ENCODE data around the gene LACTBL1.

Gene LACTBL1

GRCh38 chr1:22930240-22930912 is 42.3 kb downstream of the LACTBL1 start:
- DNase-seq (ENCODE audit: low read depth), result peak; percentile 57
- TF ChIP-seq CTCF (IDR thresholded peaks at IDR 0.05; ENCODE audit: low read depth, low read length) (peak; percentile 81), MYC (IDR thresholded peaks at IDR 0.05; ENCODE audit: low read depth, low read length) (no peak), MAX (IDR thresholded peaks at IDR 0.05; ENCODE audit: low read depth, low read length) (no peak)
- H3K4me3 ChIP-seq (ENCODE audit: low read depth, low read length), result no peak overlapping the region

GRCh38 chr1:22925111-22925510 is 47.6 kb downstream of the LACTBL1 start:
- no peak for TF ChIP-seq CTCF (IDR thresholded peaks at IDR 0.05; ENCODE audit: low read depth, low read length)
- no peak for TF ChIP-seq MYC (IDR thresholded peaks at IDR 0.05; ENCODE audit: low read depth, low read length)
- no peak for TF ChIP-seq POLR2A (IDR thresholded peaks at IDR 0.05; ENCODE audit: extremely low read depth, insufficient read length)
- no peak for TF ChIP-seq MAX (IDR thresholded peaks at IDR 0.05; ENCODE audit: low read depth, low read length)
- DNase-seq (ENCODE audit: low read depth), result no peak
- no peak overlapping the region for H3K4me3 ChIP-seq (ENCODE audit: low read depth, low read length)

DNA sequence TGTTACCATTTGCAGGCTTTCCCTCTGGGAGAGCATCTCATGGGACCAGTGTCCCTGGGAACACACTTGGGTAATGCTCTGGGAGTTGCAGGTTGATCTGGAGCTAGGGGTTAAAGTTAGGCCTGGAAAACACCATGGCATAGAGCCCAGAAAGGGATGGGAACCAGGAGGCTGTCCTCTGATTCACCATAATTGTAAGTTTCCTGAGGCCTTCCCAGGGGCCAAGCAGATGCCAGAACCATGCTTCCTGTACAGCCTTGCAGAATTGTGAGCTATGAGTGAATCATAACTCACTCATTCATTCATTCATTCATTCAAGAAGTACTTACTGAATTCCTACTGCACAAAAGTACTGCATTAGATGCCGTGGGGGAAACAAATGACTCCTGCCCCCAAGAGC is 50.0 kb downstream of the LACTBL1 start:
- DNase-seq (ENCODE audit: low read depth), result no peak
- H3K4me3 ChIP-seq (ENCODE audit: low read depth, low read length), result no peak overlapping the region
- TF ChIP-seq POLR2A (IDR thresholded peaks at IDR 0.05; ENCODE audit: extremely low read depth, insufficient read length) (no peak), MYC (IDR thresholded peaks at IDR 0.05; ENCODE audit: low read depth, low read length) (no peak), CTCF (IDR thresholded peaks at IDR 0.05; ENCODE audit: low read depth, low read length) (no peak), MAX (IDR thresholded peaks at IDR 0.05; ENCODE audit: low read depth, low read length) (no peak)

DNA sequence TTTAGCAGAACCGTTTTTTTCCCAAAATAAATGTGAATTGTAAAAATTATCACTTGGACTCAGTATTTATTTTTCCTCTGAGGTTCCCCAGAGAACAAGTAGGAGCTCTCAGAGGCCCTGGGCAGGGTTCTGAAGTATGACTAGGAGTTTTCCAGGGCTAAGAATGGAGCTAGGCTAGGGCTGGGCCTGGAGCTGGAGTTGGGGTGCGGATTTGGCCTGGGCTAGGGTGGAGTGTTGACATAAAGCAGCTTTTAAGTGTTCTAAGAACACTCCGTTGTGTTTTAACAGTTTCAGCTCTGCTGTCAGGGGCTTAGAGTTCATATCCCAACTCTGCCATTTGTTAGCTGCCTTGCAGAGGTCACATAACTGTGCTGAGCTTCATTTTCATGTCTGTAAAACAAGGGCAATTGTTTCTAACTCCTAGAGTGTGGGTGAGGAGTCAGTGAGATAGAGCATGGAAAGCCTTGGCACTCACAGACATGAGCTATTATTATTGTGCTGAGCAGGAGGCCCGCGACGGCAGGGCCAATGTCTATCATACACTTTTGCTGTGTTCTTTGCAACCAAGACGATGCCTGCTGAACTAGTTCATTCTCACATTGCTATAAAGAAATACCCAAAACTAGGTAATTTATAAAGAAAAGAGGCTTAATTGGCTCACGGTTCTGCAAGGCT is 51.1 kb downstream of the LACTBL1 start:
- no peak for DNase-seq (ENCODE audit: low read depth)
- TF ChIP-seq MAX (IDR thresholded peaks at IDR 0.05; ENCODE audit: low read depth, low read length), result no peak
- TF ChIP-seq CTCF (IDR thresholded peaks at IDR 0.05; ENCODE audit: low read depth, low read length), result no peak
- no peak for TF ChIP-seq POLR2A (IDR thresholded peaks at IDR 0.05; ENCODE audit: extremely low read depth, insufficient read length)
- TF ChIP-seq MYC (IDR thresholded peaks at IDR 0.05; ENCODE audit: low read depth, low read length), result no peak
- no peak overlapping the region for H3K4me3 ChIP-seq (ENCODE audit: low read depth, low read length)

DNA sequence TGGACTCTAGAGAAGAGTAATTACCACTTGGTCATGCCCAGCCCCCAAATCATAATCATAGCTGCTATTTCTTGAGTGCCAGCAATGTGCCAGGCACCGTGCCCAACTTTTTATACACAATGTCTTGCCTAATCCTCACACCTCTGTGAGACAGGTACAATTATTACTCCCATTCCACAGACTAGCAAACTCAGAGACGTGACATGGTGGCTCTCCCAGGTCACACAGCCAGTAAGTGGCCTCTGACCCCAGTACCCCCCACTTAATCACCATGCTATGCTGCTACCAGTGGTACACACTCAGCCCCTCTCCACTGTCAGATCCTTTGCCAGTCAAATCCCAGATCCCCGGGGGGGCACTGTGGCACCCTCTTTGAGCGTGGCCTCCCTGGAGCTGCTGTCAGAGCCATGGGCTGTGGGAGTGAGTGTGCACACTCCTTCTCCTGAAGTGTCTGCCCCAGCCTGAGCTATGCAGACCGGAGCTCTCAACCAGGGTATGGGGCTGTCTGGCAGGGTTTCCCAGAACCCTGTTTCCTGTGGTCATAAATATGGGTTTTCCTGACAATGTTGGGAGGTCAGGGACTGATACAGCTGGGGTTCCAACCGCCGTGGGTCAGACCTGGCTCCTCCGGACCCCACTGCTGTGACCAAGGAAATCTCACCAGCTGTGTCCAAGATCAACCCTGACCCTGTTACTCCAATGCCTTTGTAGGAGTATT is 51.8 kb downstream of the LACTBL1 start:
- H3K4me3 ChIP-seq (ENCODE audit: low read depth, low read length), result no peak overlapping the region
- TF ChIP-seq MAX (IDR thresholded peaks at IDR 0.05; ENCODE audit: low read depth, low read length) (no peak), MYC (IDR thresholded peaks at IDR 0.05; ENCODE audit: low read depth, low read length) (no peak), CTCF (IDR thresholded peaks at IDR 0.05; ENCODE audit: low read depth, low read length) (no peak), POLR2A (IDR thresholded peaks at IDR 0.05; ENCODE audit: extremely low read depth, insufficient read length) (no peak)
- DNase-seq (ENCODE audit: low read depth), result no peak
